Hepatocyte (in vitro differentiated cells): Measurements from ENCODE around the gene RGS6. TPM values are rescaled to one million over a fixed set of nuclear protein-coding genes. Genes with fewer than 3 reads are reported as not detected.

Experiments
- DNase-seq: peaks from one replicate; pipeline ENCODE4 v3.0.0-alpha.2; 2016; ENCODE audit warnings: low spot score
- H2AFZ ChIP-seq: fragments of 200-600 bp; sonication (generic); 2 replicates; pipeline ENCODE4 v1.6.0; 2016; ENCODE audit warnings: antibody characterized with exemption, mild to moderate bottlenecking
- H3K27ac ChIP-seq: fragments of 200-600 bp; sonication (generic); 2 replicates; pipeline ENCODE4 v1.5.1; 2016; ENCODE audit warnings: mild to moderate bottlenecking
- H3K27me3 ChIP-seq: fragments of 200-600 bp; sonication (generic); 2 replicates; pipeline ENCODE4 v1.6.1; 2016
- H3K36me3 ChIP-seq: fragments of 200-600 bp; sonication (generic); replicated peaks from 2 replicates; pipeline ENCODE4 v1.5.1; 2016; ENCODE audit warnings: low read depth; ENCODE audit not compliant: insufficient read depth
- H3K4me1 ChIP-seq: fragments of 200-600 bp; sonication (generic); 2 replicates; pipeline ENCODE4 v1.5.1; 2016; ENCODE audit warnings: mild to moderate bottlenecking, moderate library complexity; ENCODE audit not compliant: insufficient read depth
- H3K4me2 ChIP-seq: fragments of 200-600 bp; sonication (generic); 2 replicates; pipeline ENCODE4 v1.6.0; 2016
- H3K4me3 ChIP-seq: fragments of 200-600 bp; sonication (generic); 2 replicates; pipeline ENCODE4 v1.5.1; 2016; ENCODE audit warnings: mild to moderate bottlenecking
- H3K79me2 ChIP-seq: fragments of 200-600 bp; sonication (generic); 2 replicates; pipeline ENCODE4 v1.6.0; 2017; ENCODE audit warnings: mild to moderate bottlenecking
- H3K9me2 ChIP-seq: fragments of 200-600 bp; sonication (generic); replicated peaks from 2 replicates; pipeline ENCODE4 v1.6.0; 2017; ENCODE audit warnings: mild to moderate bottlenecking; ENCODE audit not compliant: insufficient read depth
- H3K9me3 ChIP-seq: fragments of 200-600 bp; sonication (generic); 2 replicates; pipeline ENCODE4 v1.5.1; 2016; ENCODE audit warnings: low read depth, mild to moderate bottlenecking
- H4K20me1 ChIP-seq: fragments of 200-600 bp; sonication (generic); 2 replicates; pipeline ENCODE4 v1.6.0; 2016; ENCODE audit warnings: mild to moderate bottlenecking; ENCODE audit not compliant: insufficient read depth, poor library complexity, severe bottlenecking
- EZH2 ChIP-seq: fragments of 200-600 bp; sonication (generic); IDR thresholded peaks from 2 replicates; pipeline ENCODE4 v1.6.1; 2016; ENCODE audit warnings: antibody characterized with exemption, mild to moderate bottlenecking, borderline replicate concordance
- EZH2phosphoT487 ChIP-seq: fragments of 200-600 bp; sonication (generic); IDR thresholded peaks from one replicate; pipeline ENCODE4 v1.6.1; 2018; ENCODE audit warnings: antibody characterized with exemption, mild to moderate bottlenecking, low read depth, moderate library complexity; ENCODE audit not compliant: unreplicated experiment, severe bottlenecking
- WGBS: methylation state at CpG from one replicate; pipeline ENCODE4 v1.1.6; 2016; ENCODE audit warnings: low lambda C conversion rate; ENCODE audit errors: missing lambda C conversion rate; 5-methylcytosine and 5-hydroxymethylcytosine counted together
- polyA plus RNA-seq: library from polyadenylated mRNA; unstranded; fragments of >200 nt; fragmentation: Nextera tagmentation; extraction: Ambion mirVana; gene quantifications from 2 replicates; pipeline ENCODE4 v1.2.1, GENCODE V29; 2016
- total RNA-seq: library from RNA; depleted of rRNA; stranded (reverse); fragments of >200 nt; gene quantifications from 2 replicates; pipeline ENCODE4 v1.2.3, GENCODE V29; 2014
- TF ChIP-seq, protein P1 (sequence below): fragments of 200-600 bp; sonication (generic); IDR thresholded peaks from 2 replicates; pipeline ENCODE4 v1.5.1; 2016; ENCODE audit warnings: antibody characterized with exemption, mild to moderate bottlenecking; ENCODE audit not compliant: poor library complexity

The RGS6 gene
- total and polyA plus RNA-seq, 2 experiments from 2014 or later: 0.25 to 0.87 TPM

DNA sequence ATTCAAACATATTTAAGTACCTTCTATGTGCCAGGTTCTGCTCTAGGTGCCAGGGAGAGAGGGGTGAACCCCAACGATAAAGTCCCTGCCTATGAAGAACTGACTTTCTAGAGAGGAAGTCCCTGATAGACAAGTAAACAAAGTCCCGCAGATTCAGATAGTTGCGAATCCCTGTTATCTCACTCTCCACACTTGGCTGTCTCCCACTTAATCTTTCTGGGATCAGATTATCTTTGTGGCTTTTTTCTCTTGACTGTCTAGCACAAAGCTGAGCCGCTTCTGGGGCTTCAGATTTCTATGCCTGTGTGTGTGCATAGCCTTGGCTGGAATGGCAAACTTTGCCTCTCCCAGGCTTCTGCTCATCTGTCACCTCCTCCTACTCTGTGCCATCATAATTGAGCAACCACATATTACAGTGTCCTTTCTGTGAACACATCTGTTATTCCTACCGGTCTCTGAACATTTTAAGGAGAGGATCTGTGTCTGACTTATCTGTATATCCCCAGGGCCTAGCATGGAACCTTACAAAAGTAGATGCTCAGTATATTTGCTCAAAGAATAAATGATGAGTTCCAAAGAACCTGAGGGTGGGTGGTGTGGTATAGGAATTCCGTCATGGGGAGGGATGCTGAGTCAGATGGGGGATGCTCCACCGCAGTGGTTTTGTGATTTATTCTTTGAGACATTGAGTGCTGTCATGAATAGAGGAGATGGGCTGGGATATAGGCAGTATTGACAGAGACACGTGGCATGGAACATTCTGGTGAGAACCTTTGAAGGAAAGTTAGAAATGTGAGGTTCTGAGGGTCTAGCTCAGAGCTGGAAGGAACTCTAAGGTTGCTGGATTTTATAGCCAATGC, 28.5 kb downstream of the RGS6 start:
- H3K36me3 ChIP-seq: no peaks in the 10 kb centered on the region
- TF ChIP-seq, protein P1, sequence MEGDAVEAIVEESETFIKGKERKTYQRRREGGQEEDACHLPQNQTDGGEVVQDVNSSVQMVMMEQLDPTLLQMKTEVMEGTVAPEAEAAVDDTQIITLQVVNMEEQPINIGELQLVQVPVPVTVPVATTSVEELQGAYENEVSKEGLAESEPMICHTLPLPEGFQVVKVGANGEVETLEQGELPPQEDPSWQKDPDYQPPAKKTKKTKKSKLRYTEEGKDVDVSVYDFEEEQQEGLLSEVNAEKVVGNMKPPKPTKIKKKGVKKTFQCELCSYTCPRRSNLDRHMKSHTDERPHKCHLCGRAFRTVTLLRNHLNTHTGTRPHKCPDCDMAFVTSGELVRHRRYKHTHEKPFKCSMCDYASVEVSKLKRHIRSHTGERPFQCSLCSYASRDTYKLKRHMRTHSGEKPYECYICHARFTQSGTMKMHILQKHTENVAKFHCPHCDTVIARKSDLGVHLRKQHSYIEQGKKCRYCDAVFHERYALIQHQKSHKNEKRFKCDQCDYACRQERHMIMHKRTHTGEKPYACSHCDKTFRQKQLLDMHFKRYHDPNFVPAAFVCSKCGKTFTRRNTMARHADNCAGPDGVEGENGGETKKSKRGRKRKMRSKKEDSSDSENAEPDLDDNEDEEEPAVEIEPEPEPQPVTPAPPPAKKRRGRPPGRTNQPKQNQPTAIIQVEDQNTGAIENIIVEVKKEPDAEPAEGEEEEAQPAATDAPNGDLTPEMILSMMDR: no peak
- TF ChIP-seq EZH2: no peak
- TF ChIP-seq EZH2phosphoT487: no peak
- no peak overlapping the region for H3K4me2 ChIP-seq
- H3K27ac ChIP-seq: no peak overlapping the region
- no peaks in the 10 kb centered on the region for H4K20me1 ChIP-seq
- peaks cover 6% of the 10 kb centered on the region for H3K27me3 ChIP-seq
- H3K4me3 ChIP-seq: no peak overlapping the region
- H3K9me3 ChIP-seq: no peaks in the 10 kb centered on the region
- H3K4me1 ChIP-seq: peaks cover 4% of the 10 kb centered on the region
- no peak overlapping the region for H2AFZ ChIP-seq
- DNase-seq: no peak
- 50% methylated on average over 8 of the region's 8 CpGs for WGBS
- no peaks in the 10 kb centered on the region for H3K9me2 ChIP-seq
- H3K79me2 ChIP-seq: no peaks in the 10 kb centered on the region

- 74% methylated on average over 4 of the region's 4 CpGs for WGBS
- Histone ChIP-seq H3K4me2 (no peak overlapping the region), H3K9me3 (no peaks in the 10 kb centered on the region), H3K4me3 (no peak overlapping the region), H2AFZ (no peak overlapping the region), H3K79me2 (no peaks in the 10 kb centered on the region), H3K36me3 (no peaks in the 10 kb centered on the region), H3K9me2 (no peaks in the 10 kb centered on the region), H3K27ac (no peak overlapping the region), H3K4me1 (peaks cover 4% of the 10 kb centered on the region), H3K27me3 (peaks cover 5% of the 10 kb centered on the region), H4K20me1 (no peaks in the 10 kb centered on the region)
- no peak for TF ChIP-seq EZH2phosphoT487
- TF ChIP-seq, protein P1: no peak
- no peak for TF ChIP-seq EZH2
- DNase-seq: no peak
Measured at GRCh38 chr14:71961972-71962371, 29.7 kb downstream of the RGS6 start.

DNA sequence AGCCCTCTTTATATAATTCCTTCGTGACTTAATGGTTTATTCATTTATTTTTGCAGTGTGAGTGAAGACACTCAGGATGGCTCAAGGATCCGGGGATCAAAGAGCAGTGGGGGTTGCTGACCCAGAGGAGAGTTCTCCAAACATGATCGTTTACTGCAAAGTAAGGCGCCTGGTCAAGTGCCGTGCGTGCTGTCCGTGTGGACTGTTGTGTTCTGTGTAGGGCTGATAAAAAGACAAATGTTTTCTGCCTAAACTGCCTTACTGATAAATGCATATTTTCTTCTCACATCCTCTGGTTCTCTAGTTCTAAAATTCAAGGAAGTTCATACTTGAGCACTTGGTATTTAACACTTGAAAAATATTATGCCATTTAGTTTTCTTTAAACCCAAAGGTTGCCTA, 32.5 kb downstream of the RGS6 start:
- Histone ChIP-seq H3K27me3 (peaks cover 5% of the 10 kb centered on the region), H3K4me2 (no peak overlapping the region), H4K20me1 (no peaks in the 10 kb centered on the region), H2AFZ (no peak overlapping the region), H3K36me3 (no peaks in the 10 kb centered on the region), H3K27ac (no peak overlapping the region), H3K9me2 (no peaks in the 10 kb centered on the region), H3K79me2 (no peaks in the 10 kb centered on the region), H3K4me1 (no peaks in the 10 kb centered on the region), H3K9me3 (no peaks in the 10 kb centered on the region), H3K4me3 (no peak overlapping the region)
- WGBS: 66% methylated on average over 7 of the region's 7 CpGs
- TF ChIP-seq, protein P1: no peak
- TF ChIP-seq EZH2 (no peak), EZH2phosphoT487 (no peak)
- no peak for DNase-seq
